ENCODE measurements around the gene ITGBL1.

GRCh38 chr13:101739382-101740178 is 287.1 kb downstream of the ITGBL1 start:
- TF ChIP-seq, protein P1, sequence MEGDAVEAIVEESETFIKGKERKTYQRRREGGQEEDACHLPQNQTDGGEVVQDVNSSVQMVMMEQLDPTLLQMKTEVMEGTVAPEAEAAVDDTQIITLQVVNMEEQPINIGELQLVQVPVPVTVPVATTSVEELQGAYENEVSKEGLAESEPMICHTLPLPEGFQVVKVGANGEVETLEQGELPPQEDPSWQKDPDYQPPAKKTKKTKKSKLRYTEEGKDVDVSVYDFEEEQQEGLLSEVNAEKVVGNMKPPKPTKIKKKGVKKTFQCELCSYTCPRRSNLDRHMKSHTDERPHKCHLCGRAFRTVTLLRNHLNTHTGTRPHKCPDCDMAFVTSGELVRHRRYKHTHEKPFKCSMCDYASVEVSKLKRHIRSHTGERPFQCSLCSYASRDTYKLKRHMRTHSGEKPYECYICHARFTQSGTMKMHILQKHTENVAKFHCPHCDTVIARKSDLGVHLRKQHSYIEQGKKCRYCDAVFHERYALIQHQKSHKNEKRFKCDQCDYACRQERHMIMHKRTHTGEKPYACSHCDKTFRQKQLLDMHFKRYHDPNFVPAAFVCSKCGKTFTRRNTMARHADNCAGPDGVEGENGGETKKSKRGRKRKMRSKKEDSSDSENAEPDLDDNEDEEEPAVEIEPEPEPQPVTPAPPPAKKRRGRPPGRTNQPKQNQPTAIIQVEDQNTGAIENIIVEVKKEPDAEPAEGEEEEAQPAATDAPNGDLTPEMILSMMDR (IDR thresholded peaks at IDR 0.05) = no peak
- TF ChIP-seq POLR2A (IDR thresholded peaks at IDR 0.05) = no peak

All from Peyer's patch (tissue), 4 donors.